ENCODE measurements around the gene PRG3. TPM values are rescaled to one million over a fixed set of nuclear protein-coding genes. Genes with fewer than 3 reads are reported as not detected.

The PRG3 gene
- polyA plus RNA-seq, 3 donors, result not detected

- intact Hi-C loops (cut with micrococcal nuclease), result no loop called here
- Mint-ChIP-seq H3K36me3 (no peaks in the 10 kb centered on the region), H3K27ac (no peak overlapping the region), H3K9me3 (no peaks in the 10 kb centered on the region), H3K4me3 (no peak overlapping the region), H3K4me1 (peaks cover 14% of the 10 kb centered on the region), H3K27me3 (ENCODE audit: low read depth in 3 of 3) (peaks cover 0 to 3% (median 2%) of the 10 kb centered on the region in 3 donors)
- Histone ChIP-seq H2AFZ (ENCODE audit: insufficient read depth, low read depth, low read length, poor library complexity, severe bottlenecking) (no peak overlapping the region), H3K4me1 (ENCODE audit: control insufficient read depth in 1 of 2, insufficient read depth in 2 of 2, low read length in 2 of 2) (peaks cover 10 to 15% of the 10 kb centered on the region in 2 donors), H3K9me3 (replicated peaks in 1 of 2; ENCODE audit: control insufficient read depth in 1 of 2, insufficient read depth in 1 of 2, low read length in 2 of 2) (no peaks in the 10 kb centered on the region), H3K36me3 (replicated peaks in 1 of 2; ENCODE audit: control insufficient read depth in 1 of 2, insufficient read depth in 2 of 2, low read length in 2 of 2) (no peaks in the 10 kb centered on the region), H3K27ac (ENCODE audit: low read depth in 1 of 2, low read length in 2 of 2) (no peak overlapping the region), H3K9ac (ENCODE audit: insufficient read depth, low read length, poor library complexity, severe bottlenecking) (no peak overlapping the region), H3K27me3 (ENCODE audit: control insufficient read depth in 2 of 2, insufficient read depth in 2 of 2, low read length in 2 of 2) (no peaks in the 10 kb centered on the region), H3K79me2 (ENCODE audit: insufficient read depth, low read length) (no peaks in the 10 kb centered on the region), H3K4me2 (replicated peaks; ENCODE audit: extremely low read depth, low read length, poor library complexity, severe bottlenecking) (no peak overlapping the region), H4K20me1 (ENCODE audit: insufficient read depth, low read length) (no peaks in the 10 kb centered on the region), H3K4me3 (replicated peaks in 1 of 3; ENCODE audit: low read depth in 2 of 3, low read length in 3 of 3) (no peak overlapping the region)
- DNase-seq, result no peak
- WGBS (ENCODE audit: insufficient coverage), result 100% methylated on average over 1 of the region's 8 CpGs
- no peak for TF ChIP-seq CTCF (IDR thresholded peaks at IDR 0.05)
Measured at GRCh38 chr11:57392066-57392762, 11.3 kb upstream of the PRG3 start.

GRCh38 chr11:57391539-57391938 lies 10.6 kb upstream of the PRG3 start:
- no peak overlapping the region for H3K4me3 Mint-ChIP-seq
- no peak overlapping the region for H3K27ac Mint-ChIP-seq
- H3K4me3 ChIP-seq (replicated peaks in 1 of 3; ENCODE audit: low read depth in 2 of 3, low read length in 3 of 3), result no peak overlapping the region
- H3K4me1 ChIP-seq (ENCODE audit: control insufficient read depth in 1 of 2, insufficient read depth in 2 of 2, low read length in 2 of 2), result peaks cover 3 to 8% of the 10 kb centered on the region in 2 donors
- WGBS (ENCODE audit: insufficient coverage), result 40% methylated on average over 1 of the region's 2 CpGs
- no peaks in the 10 kb centered on the region for H3K79me2 ChIP-seq (ENCODE audit: insufficient read depth, low read length)
- H3K4me2 ChIP-seq (replicated peaks; ENCODE audit: extremely low read depth, low read length, poor library complexity, severe bottlenecking), result no peak overlapping the region
- DNase-seq, result peak in 2 of 3 donors; percentile 9 to 45
- TF ChIP-seq CTCF (IDR thresholded peaks at IDR 0.05), result no peak
- H3K4me1 Mint-ChIP-seq, result peaks cover 14% of the 10 kb centered on the region
- H3K36me3 ChIP-seq (replicated peaks in 1 of 2; ENCODE audit: control insufficient read depth in 1 of 2, insufficient read depth in 2 of 2, low read length in 2 of 2), result no peaks in the 10 kb centered on the region
- no peaks in the 10 kb centered on the region for H4K20me1 ChIP-seq (ENCODE audit: insufficient read depth, low read length)
- H3K9ac ChIP-seq (ENCODE audit: insufficient read depth, low read length, poor library complexity, severe bottlenecking), result no peak overlapping the region
- H2AFZ ChIP-seq (ENCODE audit: insufficient read depth, low read depth, low read length, poor library complexity, severe bottlenecking), result no peak overlapping the region
- H3K9me3 ChIP-seq (replicated peaks in 1 of 2; ENCODE audit: control insufficient read depth in 1 of 2, insufficient read depth in 1 of 2, low read length in 2 of 2), result no peaks in the 10 kb centered on the region
- H3K9me3 Mint-ChIP-seq, result no peaks in the 10 kb centered on the region
- H3K36me3 Mint-ChIP-seq, result no peaks in the 10 kb centered on the region
- intact Hi-C loops (cut with micrococcal nuclease), result no loop called here
- no peaks in the 10 kb centered on the region for H3K27me3 ChIP-seq (ENCODE audit: control insufficient read depth in 2 of 2, insufficient read depth in 2 of 2, low read length in 2 of 2)
- peaks cover 0 to 3% (median 2%) of the 10 kb centered on the region in 3 donors for H3K27me3 Mint-ChIP-seq (ENCODE audit: low read depth in 3 of 3)
- no peak overlapping the region for H3K27ac ChIP-seq (ENCODE audit: low read depth in 1 of 2, low read length in 2 of 2)

All from CD14-positive monocyte (primary cell).